Stomach (tissue), 9 donors: ENCODE measurements around the gene AUNIP. TPM values are rescaled to one million over a fixed set of nuclear protein-coding genes. Genes with fewer than 3 reads are reported as not detected.

Experiments used
- DNase-seq, 2 donors: peaks; one replicate each; pipeline versions ENCODE4 v3.0.0 to v3.0.0-alpha.2; 2013 to 2019
- H3K27ac ChIP-seq, 5 donors: fragments of 200-600 bp in 4 of 5; sonication (generic) in 4 of 5; one replicate each; pipeline ENCODE4 v1.5.1; 2013 to 2019; ENCODE audit warnings: mild to moderate bottlenecking in 1 of 5, moderate library complexity in 1 of 5
- H3K27me3 ChIP-seq, 3 donors: fragments of 200-600 bp; sonication (generic); one replicate each; pipeline ENCODE4 v1.5.1; 2017 to 2019; ENCODE audit warnings: mixed run types in 1 of 3
- H3K36me3 ChIP-seq, 4 donors: fragments of 200-600 bp; sonication (generic); 1 replicate in 3 of 4; 2 replicates in 1 of 4; pipeline ENCODE4 v1.5.1; 2016 to 2019
- H3K4me1 ChIP-seq, 4 donors: fragments of 200-600 bp; sonication (generic); one replicate each; pipeline ENCODE4 v1.5.1; 2016 to 2019
- H3K4me3 ChIP-seq, 4 donors: fragments of 200-600 bp; sonication (generic) in 3 of 4; one replicate each; pipeline ENCODE4 v1.5.1; 2016 to 2019; ENCODE audit warnings: mild to moderate bottlenecking in 1 of 4
- H3K9me3 ChIP-seq, 4 donors: fragments of 200-600 bp; sonication (generic); one replicate each; pipeline ENCODE4 v1.5.1; 2016 to 2019
- CTCF ChIP-seq, 7 experiments: fragments of 450-650 bp in 4 of 7; fragments of 200-600 bp in 3 of 7; sonication (generic) in 3 of 7; IDR thresholded peaks; one replicate each; pipeline ENCODE4 v1.5.1; 2016 to 2019; ENCODE audit warnings: antibody characterized with exemption in 7 of 7, control low read depth in 2 of 7, mild to moderate bottlenecking in 1 of 7
- EP300 ChIP-seq: sonication (generic); formaldehyde crosslinking; IDR thresholded peaks from one replicate; pipeline ENCODE4 v1.6.1; 2017; ENCODE audit warnings: antibody characterized with exemption
- POLR2A ChIP-seq, 4 donors: fragments of 450-650 bp; IDR thresholded peaks; one replicate each; pipeline ENCODE4 v1.6.1; 2016; ENCODE audit warnings: antibody characterized with exemption in 4 of 4, control low read depth in 2 of 4, mild to moderate bottlenecking in 1 of 4, moderate library complexity in 1 of 4
- POLR2AphosphoS5 ChIP-seq, 3 donors: sonication (generic); formaldehyde crosslinking; IDR thresholded peaks; one replicate each; pipeline ENCODE4 v1.6.1; 2016; ENCODE audit warnings: antibody characterized with exemption in 3 of 3
- WGBS, 5 donors: extraction: QIAGEN DNeasy Blood & Tissue Kit in 3 of 5; methylation state at CpG; one replicate each; pipeline versions ENCODE4 v1.1.5 to v1.1.7; 2013 to 2018; 5-methylcytosine and 5-hydroxymethylcytosine counted together
- intact Hi-C: fragments of 100-400 bp; cut with DNase I; formaldehyde crosslinking; loops from one replicate; pipeline ENCODE4 v1.15.1; 2023; ENCODE audit warnings: low total_unique reads
- polyA plus RNA-seq, 3 donors: library from polyadenylated mRNA; stranded (reverse); fragments of 200-250 nt; gene quantifications; one replicate each; pipeline ENCODE4 v1.2.3, GENCODE V29; 2013
- total RNA-seq, 5 donors: library from RNA; depleted of rRNA; stranded (reverse); fragments of >200 nt; gene quantifications; one replicate each; pipeline versions ENCODE4 v1.1.0 to v1.2.3, GENCODE V29; 2014 to 2016
- donor health status: healthy with polysubstance abuse.
- donor health status: Bipolar disorder and iron deficiency.
- donor health status: healthy.

The AUNIP gene
- total and polyA plus RNA-seq, 8 donors: 0.68 to 2.8 (median 1.00) TPM; not detected in 3

- Histone ChIP-seq H3K27ac (peak overlapping the region in 4 of 5 donors; percentile 48 to 78 (median 54)), H3K9me3 (no peaks in the 10 kb centered on the region), H3K36me3 (peaks cover 23 to 47% (median 39%) of the 10 kb centered on the region in 4 donors), H3K27me3 (no peaks in the 10 kb centered on the region), H3K4me1 (peaks cover 33 to 91% (median 78%) of the 10 kb centered on the region in 4 donors), H3K4me3 (no peak overlapping the region)
- no peak for DNase-seq
- no peak for TF ChIP-seq POLR2AphosphoS5 (IDR thresholded peaks at IDR 0.05)
- TF ChIP-seq CTCF (IDR thresholded peaks at IDR 0.05): no peak
- TF ChIP-seq POLR2A (IDR thresholded peaks at IDR 0.05): no peak
- TF ChIP-seq EP300: no peak
- intact Hi-C loops: no loop called here
- WGBS, 5 donors: 61 to 79% (median 74%) methylated on average over 10 of the region's 10 CpGs
These were observed 54.9 kb downstream of the AUNIP start for GRCh38 chr1:25804244-25804963.

- H3K27me3 ChIP-seq: no peaks in the 10 kb centered on the region
- intact Hi-C loops: no loop called here
- H3K36me3 ChIP-seq: peaks cover 13 to 36% (median 29%) of the 10 kb centered on the region in 4 donors
- TF ChIP-seq POLR2AphosphoS5 (IDR thresholded peaks at IDR 0.05) (no peak), POLR2A (IDR thresholded peaks at IDR 0.05) (no peak), CTCF (IDR thresholded peaks at IDR 0.05) (no peak), EP300 (no peak)
- peak overlapping the region in 1 of 5 donors; percentile 78 for H3K27ac ChIP-seq
- H3K4me3 ChIP-seq: no peak overlapping the region
- DNase-seq: no peak
- H3K9me3 ChIP-seq: no peaks in the 10 kb centered on the region
- H3K4me1 ChIP-seq: peaks cover 43 to 92% (median 77%) of the 10 kb centered on the region in 4 donors
- 87 to 100% (median 94%) methylated on average over 1 of the region's 1 CpG for WGBS, 5 donors
These were observed 55.9 kb downstream of the AUNIP start for GRCh38 chr1:25803368-25803767.

DNA sequence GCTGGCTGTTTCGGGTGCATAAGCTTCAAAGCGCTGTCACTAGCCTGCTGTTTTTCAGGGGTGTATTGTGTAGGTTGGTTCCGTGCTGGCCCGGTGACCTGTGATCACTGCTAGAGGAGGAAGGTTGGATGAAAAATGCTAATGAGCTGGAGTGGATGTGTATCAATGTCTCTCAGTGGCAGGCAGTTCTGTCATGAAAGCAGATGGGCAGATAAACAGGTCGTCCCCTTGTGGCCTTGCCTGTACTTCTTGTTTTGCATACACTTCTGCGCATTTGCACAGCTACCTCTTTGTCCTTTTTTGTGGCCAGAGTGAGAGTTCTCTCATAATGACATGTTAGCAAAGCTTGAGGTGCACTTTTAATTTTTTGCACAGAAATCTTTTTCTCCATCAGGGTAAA, 56.3 kb downstream of the AUNIP start:
- Histone ChIP-seq H3K4me3 (no peak overlapping the region), H3K4me1 (peaks cover 46 to 94% (median 76%) of the 10 kb centered on the region in 4 donors), H3K27me3 (no peaks in the 10 kb centered on the region), H3K27ac (peak overlapping the region in 2 of 5 donors; percentile 8), H3K36me3 (peaks cover 11 to 32% (median 26%) of the 10 kb centered on the region in 4 donors), H3K9me3 (no peaks in the 10 kb centered on the region)
- DNase-seq: no peak
- intact Hi-C loops: no loop called here
- TF ChIP-seq CTCF (IDR thresholded peaks at IDR 0.05) (no peak), POLR2A (IDR thresholded peaks at IDR 0.05) (no peak), EP300 (no peak), POLR2AphosphoS5 (IDR thresholded peaks at IDR 0.05) (no peak)
- WGBS, 5 donors: 54 to 72% (median 62%) methylated on average over 6 of the region's 6 CpGs

GRCh38 chr1:25800703-25801377, 58.4 kb downstream of the AUNIP start:
- DNase-seq: peak in 1 of 2 donors; percentile 51
- intact Hi-C loops: no loop called here
- H3K27ac ChIP-seq: peak overlapping the region; percentile 71 to 92 (median 80)
- peaks cover 0 to 11% (median 9%) of the 10 kb centered on the region in 4 donors for H3K36me3 ChIP-seq
- peak overlapping the region; percentile 60 to 72 (median 67) for H3K4me3 ChIP-seq
- no peaks in the 10 kb centered on the region for H3K27me3 ChIP-seq
- peaks cover 51 to 91% (median 68%) of the 10 kb centered on the region in 4 donors for H3K4me1 ChIP-seq
- H3K9me3 ChIP-seq: no peaks in the 10 kb centered on the region
- no peak for TF ChIP-seq EP300
- TF ChIP-seq POLR2A (IDR thresholded peaks at IDR 0.05): no peak
- TF ChIP-seq CTCF (IDR thresholded peaks at IDR 0.05): no peak
- no peak for TF ChIP-seq POLR2AphosphoS5 (IDR thresholded peaks at IDR 0.05)
- 47 to 56% (median 53%) methylated on average over 15 of the region's 15 CpGs for WGBS, 5 donors
